Stimulated activated naive CD8-positive, alpha-beta T cell treated with anti-CD3 and anti-CD28 coated beads, Interleukin-15, amount 100 ng/mL, for 72 hours (primary cell): ENCODE measurements around the gene TCF12.

ENCODE experiments used
- ATAC-seq: fragments of 150-1000 bp; cut with Tn5 transposase; 2 replicates; pipeline ENCODE4 v1.10.0; 2021; ENCODE audit warnings: mild to moderate bottlenecking, moderate library complexity
- DNase-seq, 2 donors: peaks; one replicate each; pipeline ENCODE4 v3.0.0; 2021 to 2022
- H3K27ac Mint-ChIP-seq, 2 donors: one replicate each; pipeline ENCODE4 v1.8.0; 2022; ENCODE audit warnings: mild to moderate bottlenecking in 2 of 2, mixed read lengths in 2 of 2, moderate library complexity in 2 of 2
- H3K27me3 Mint-ChIP-seq: one replicate; pipeline ENCODE4 v1.8.0; 2022; ENCODE audit warnings: mixed read lengths
- H3K4me1 Mint-ChIP-seq: one replicate; pipeline ENCODE4 v1.8.0; 2022; ENCODE audit warnings: mild to moderate bottlenecking, mixed read lengths
- H3K4me3 Mint-ChIP-seq, 2 donors: one replicate each; pipeline ENCODE4 v1.8.0; 2022; ENCODE audit warnings: mild to moderate bottlenecking in 2 of 2, mixed read lengths in 2 of 2, moderate library complexity in 1 of 2
- H3K9me3 Mint-ChIP-seq, 2 donors: one replicate each; pipeline ENCODE4 v1.8.0; 2022; ENCODE audit warnings: mixed read lengths in 2 of 2

TCF12 gene

GRCh38 chr15:56894601-56895000 lies 23.8 kb upstream of the TCF12 start:
- H3K27ac Mint-ChIP-seq, result no peak overlapping the region
- peaks cover 0 to 7% of the 10 kb centered on the region in 2 donors for H3K9me3 Mint-ChIP-seq
- H3K4me3 Mint-ChIP-seq, result no peak overlapping the region
- DNase-seq, result no peak
- no peaks in the 10 kb centered on the region for H3K27me3 Mint-ChIP-seq
- ATAC-seq, result no peak
- no peaks in the 10 kb centered on the region for H3K4me1 Mint-ChIP-seq

- H3K9me3 Mint-ChIP-seq, result peaks cover 0 to 5% of the 10 kb centered on the region in 2 donors
- H3K4me1 Mint-ChIP-seq, result peaks cover 10% of the 10 kb centered on the region
- DNase-seq, result no peak
- H3K27ac Mint-ChIP-seq, result no peak overlapping the region
- H3K4me3 Mint-ChIP-seq, result no peak overlapping the region
- no peaks in the 10 kb centered on the region for H3K27me3 Mint-ChIP-seq
- no peak for ATAC-seq
Observed at GRCh38 chr15:56901931-56902330, 16.5 kb upstream of the TCF12 start.

- ATAC-seq, result no peak
- Mint-ChIP-seq H3K9me3 (no peaks in the 10 kb centered on the region), H3K4me3 (peak overlapping the region; percentile 62 to 69), H3K27ac (no peak overlapping the region), H3K27me3 (no peaks in the 10 kb centered on the region), H3K4me1 (peaks cover 14% of the 10 kb centered on the region)
- no peak for DNase-seq
Observed at GRCh38 chr15:56906766-56907165, 11.7 kb upstream of the TCF12 start.

- Mint-ChIP-seq H3K27ac (no peak overlapping the region), H3K4me1 (peaks cover 24% of the 10 kb centered on the region)
Observed at GRCh38 chr15:56910801-56911200, 7.6 kb upstream of the TCF12 start.

GRCh38 chr15:56913241-56913640 lies 5.2 kb upstream of the TCF12 start:
- Mint-ChIP-seq H3K4me1 (peaks cover 30% of the 10 kb centered on the region), H3K9me3 (no peaks in the 10 kb centered on the region), H3K27ac (no peak overlapping the region), H3K27me3 (no peaks in the 10 kb centered on the region), H3K4me3 (no peak overlapping the region)
- no peak for ATAC-seq
- no peak for DNase-seq

More at GRCh38 chr15:56910801-56911200, 7.6 kb upstream of the TCF12 start:
- ATAC-seq (no peak), DNase-seq (no peak)
- no peaks in the 10 kb centered on the region for H3K27me3 Mint-ChIP-seq
- no peaks in the 10 kb centered on the region for H3K9me3 Mint-ChIP-seq
- H3K4me3 Mint-ChIP-seq, result no peak overlapping the region

- H3K27me3 Mint-ChIP-seq, result no peaks in the 10 kb centered on the region
- no peaks in the 10 kb centered on the region for H3K9me3 Mint-ChIP-seq
- H3K4me3 Mint-ChIP-seq, result no peak overlapping the region
- peak overlapping the region in 1 of 2 donors; percentile 79 for H3K27ac Mint-ChIP-seq
- peaks cover 30% of the 10 kb centered on the region for H3K4me1 Mint-ChIP-seq
- DNase-seq, result no peak
- ATAC-seq, result no peak
Observed at GRCh38 chr15:56913670-56914069, 4.8 kb upstream of the TCF12 start.

- ATAC-seq (no peak), DNase-seq (no peak)
- Mint-ChIP-seq H3K9me3 (no peaks in the 10 kb centered on the region), H3K27ac (no peak overlapping the region), H3K27me3 (no peaks in the 10 kb centered on the region), H3K4me3 (no peak overlapping the region), H3K4me1 (peaks cover 42% of the 10 kb centered on the region)
Observed at GRCh38 chr15:56915888-56916287, 2.6 kb upstream of the TCF12 start.

- Mint-ChIP-seq H3K27ac (no peak overlapping the region), H3K4me3 (peak overlapping the region in 1 of 2 donors; percentile 29), H3K4me1 (peaks cover 43% of the 10 kb centered on the region), H3K27me3 (no peaks in the 10 kb centered on the region), H3K9me3 (no peaks in the 10 kb centered on the region)
- ATAC-seq, result no peak
- DNase-seq, result no peak
Observed at GRCh38 chr15:56916825-56917477, 1.5 kb upstream of the TCF12 start.

GRCh38 chr15:56917652-56918045 lies 795 bp upstream of the TCF12 start:
- peaks cover 43% of the 10 kb centered on the region for H3K4me1 Mint-ChIP-seq
- DNase-seq, result no peak
- peak overlapping the region; percentile 81 to 93 for H3K4me3 Mint-ChIP-seq
- no peaks in the 10 kb centered on the region for H3K9me3 Mint-ChIP-seq
- no peaks in the 10 kb centered on the region for H3K27me3 Mint-ChIP-seq
- H3K27ac Mint-ChIP-seq, result peak overlapping the region; percentile 86 to 98
- ATAC-seq, result peak; percentile 4

GRCh38 chr15:56919031-56919608 lies 676 bp downstream of the TCF12 start:
- H3K27ac Mint-ChIP-seq, result peak overlapping the region; percentile 85 to 86
- no peaks in the 10 kb centered on the region for H3K9me3 Mint-ChIP-seq
- peak; percentile 50 for ATAC-seq
- peaks cover 51% of the 10 kb centered on the region for H3K4me1 Mint-ChIP-seq
- H3K4me3 Mint-ChIP-seq, result peak overlapping the region; percentile 87 to 93
- H3K27me3 Mint-ChIP-seq, result no peaks in the 10 kb centered on the region
- peak; percentile 67 to 74 for DNase-seq

- Mint-ChIP-seq H3K4me3 (peak overlapping the region; percentile 87 to 93), H3K27ac (peak overlapping the region; percentile 94 to 96), H3K9me3 (no peaks in the 10 kb centered on the region), H3K4me1 (peaks cover 55% of the 10 kb centered on the region), H3K27me3 (no peaks in the 10 kb centered on the region)
- no peak for ATAC-seq
- peak in 1 of 2 donors; percentile 35 for DNase-seq
Observed at GRCh38 chr15:56919609-56920366, 1.3 kb downstream of the TCF12 start.

GRCh38 chr15:56920367-56920627 lies 1.9 kb downstream of the TCF12 start:
- DNase-seq (no peak), ATAC-seq (no peak)
- H3K27ac Mint-ChIP-seq, result peak overlapping the region; percentile 94 to 96
- no peaks in the 10 kb centered on the region for H3K9me3 Mint-ChIP-seq
- peak overlapping the region; percentile 87 to 93 for H3K4me3 Mint-ChIP-seq
- peaks cover 56% of the 10 kb centered on the region for H3K4me1 Mint-ChIP-seq
- no peaks in the 10 kb centered on the region for H3K27me3 Mint-ChIP-seq

GRCh38 chr15:56923174-56923591 lies 4.7 kb downstream of the TCF12 start:
- H3K4me1 Mint-ChIP-seq, result peaks cover 62% of the 10 kb centered on the region

GRCh38 chr15:56927816-56928215 lies 9.4 kb downstream of the TCF12 start:
- DNase-seq (no peak), ATAC-seq (no peak)
- Mint-ChIP-seq H3K27ac (no peak overlapping the region), H3K9me3 (no peaks in the 10 kb centered on the region), H3K4me1 (peaks cover 76% of the 10 kb centered on the region), H3K27me3 (no peaks in the 10 kb centered on the region), H3K4me3 (no peak overlapping the region)

More at GRCh38 chr15:56923174-56923591, 4.7 kb downstream of the TCF12 start:
- Mint-ChIP-seq H3K27ac (no peak overlapping the region), H3K9me3 (no peaks in the 10 kb centered on the region), H3K4me3 (no peak overlapping the region), H3K27me3 (no peaks in the 10 kb centered on the region)
- DNase-seq (no peak), ATAC-seq (no peak)

GRCh38 chr15:56929399-56929798 lies 11.0 kb downstream of the TCF12 start:
- Mint-ChIP-seq H3K27me3 (no peaks in the 10 kb centered on the region), H3K4me3 (no peak overlapping the region), H3K9me3 (peaks cover 0 to 1% of the 10 kb centered on the region in 2 donors), H3K4me1 (peaks cover 70% of the 10 kb centered on the region), H3K27ac (peak overlapping the region; percentile 5 to 36)
- DNase-seq, result no peak
- ATAC-seq, result no peak

- DNase-seq, result no peak
- no peaks in the 10 kb centered on the region for H3K27me3 Mint-ChIP-seq
Observed at GRCh38 chr15:56929933-56930332, 11.5 kb downstream of the TCF12 start.

More at GRCh38 chr15:56929933-56930332, 11.5 kb downstream of the TCF12 start:
- no peak overlapping the region for H3K4me3 Mint-ChIP-seq
- no peak overlapping the region for H3K27ac Mint-ChIP-seq
- no peak for ATAC-seq
- H3K9me3 Mint-ChIP-seq, result peaks cover 0 to 5% of the 10 kb centered on the region in 2 donors
- peaks cover 73% of the 10 kb centered on the region for H3K4me1 Mint-ChIP-seq
